NK-92 treated with Interleukin-12 subunit alpha and Interleukin-12 subunit beta, amount 100 ng/mL, for 24 hours (cell line): ENCODE measurements around the gene TTC31.

Source experiments
- DNase-seq: peaks from one replicate; lab custom pipeline; 2025; lab: John Stamatoyannopoulos, UW

Gene TTC31

GRCh38 chr2:74488643-74489481, 6.0 kb downstream of the TTC31 start:
- DNase-seq = no peak

- no peak for DNase-seq
These were observed 7.0 kb downstream of the TTC31 start for GRCh38 chr2:74489906-74490305.

- DNase-seq = no peak
These were observed 9.0 kb downstream of the TTC31 start for GRCh38 chr2:74491648-74492544.

- no peak for DNase-seq
These were observed 10.7 kb downstream of the TTC31 start for GRCh38 chr2:74493546-74493945.

- DNase-seq = no peak
These were observed 12.6 kb downstream of the TTC31 start for GRCh38 chr2:74495440-74495839.

GRCh38 chr2:74496997-74497776, 14.3 kb downstream of the TTC31 start:
- DNase-seq = no peak

- DNase-seq = no peak
These were observed 15.1 kb downstream of the TTC31 start for GRCh38 chr2:74497777-74498499.

GRCh38 chr2:74498500-74499266, 15.8 kb downstream of the TTC31 start:
- DNase-seq = no peak

- no peak for DNase-seq
These were observed 16.5 kb downstream of the TTC31 start, which contains the start of gene LBX2 for GRCh38 chr2:74499267-74499939. LBX2 (minus strand) TSS chr2:74499603; CDS start chr2:74499537, 66 bp downstream.

- no peak for DNase-seq
These were observed 17.2 kb downstream of the TTC31 start for GRCh38 chr2:74499940-74500577.

GRCh38 chr2:74500578-74500946, 17.7 kb downstream of the TTC31 start:
- no peak for DNase-seq

- no peak for DNase-seq
These were observed 18.6 kb downstream of the TTC31 start for GRCh38 chr2:74501335-74502071.

- no peak for DNase-seq
These were observed 19.4 kb downstream of the TTC31 start for GRCh38 chr2:74502147-74502719.

- DNase-seq = no peak
These were observed 20.0 kb downstream of the TTC31 start for GRCh38 chr2:74502720-74503505.

GRCh38 chr2:74503506-74504475, 20.9 kb downstream of the TTC31 start:
- DNase-seq = no peak

- DNase-seq = no peak
These were observed 21.7 kb downstream of the TTC31 start for GRCh38 chr2:74504591-74504990.
